A549 (cell line): ENCODE results near the gene NANOS3. TPM values are rescaled to one million over a fixed set of nuclear protein-coding genes. Genes with fewer than 3 reads are reported as not detected.

Source experiments
- CEBPB ChIP-seq, 2 experiments: fragments of >200 bp in 1 of 2; sonication (Bioruptor Twin) in 1 of 2; formaldehyde crosslinking in 1 of 2; IDR thresholded peaks; 2 replicates each; pipeline ENCODE4 v1.6.1; 2012 to 2016
- CHD4 ChIP-seq: fragments of 200-600 bp; sonication (generic); IDR thresholded peaks from 2 replicates; pipeline ENCODE4 v1.6.1; 2016; ENCODE audit warnings: antibody characterized with exemption, mild to moderate bottlenecking, borderline replicate concordance
- EP300 ChIP-seq, 2 experiments: fragments of >200 bp; sonication (Bioruptor Twin); formaldehyde crosslinking; IDR thresholded peaks; 2 replicates in 1 of 2; 3 replicates in 1 of 2; pipeline ENCODE4 v1.6.1; 2016 to 2017
- ESRRA ChIP-seq: fragments of 150-350 bp; IDR thresholded peaks from 2 replicates; pipeline ENCODE4 v1.6.1; 2014; ENCODE audit warnings: mild to moderate bottlenecking, low read length, borderline replicate concordance
- FOSB ChIP-seq: fragments of 250-450 bp; sonication (Bioruptor Pico); IDR thresholded peaks from 2 replicates; pipeline ENCODE4 v1.5.0; 2020; ENCODE audit warnings: mild to moderate bottlenecking, moderate library complexity
- HEYL ChIP-seq: fragments of 250-450 bp; sonication (Bioruptor Pico); IDR thresholded peaks from 2 replicates; pipeline ENCODE4 v1.8.0; 2021; ENCODE audit warnings: mild to moderate bottlenecking, moderate library complexity
- HOXB5 ChIP-seq: fragments of 250-450 bp; sonication (Bioruptor Pico); IDR thresholded peaks from 2 replicates; pipeline ENCODE4 v1.5.0; 2020; ENCODE audit warnings: mild to moderate bottlenecking, moderate library complexity
- JUNB ChIP-seq: fragments of >200 bp; sonication (Bioruptor Twin); formaldehyde crosslinking; IDR thresholded peaks from 2 replicates; pipeline ENCODE4 v1.6.1; 2016
- KDM1A ChIP-seq: fragments of 200-600 bp; sonication (generic); IDR thresholded peaks from 2 replicates; pipeline ENCODE4 v1.6.1; 2016; ENCODE audit warnings: low read depth, mild to moderate bottlenecking
- MAZ ChIP-seq: fragments of 150-350 bp; IDR thresholded peaks from 2 replicates; pipeline ENCODE4 v1.6.1; 2014; ENCODE audit warnings: antibody characterized with exemption, low read depth, low read length, borderline replicate concordance
- POLR2AphosphoS2 ChIP-seq: conservative IDR thresholded peaks from 2 replicates; pipeline ENCODE4 v1.6.1; 2012; ENCODE audit warnings: low read length, improper control_type of control experiment, inconsistent platforms
- RAD21 ChIP-seq, 2 experiments: fragments of >200 bp in 1 of 2; sonication (Bioruptor Twin) in 1 of 2; formaldehyde crosslinking in 1 of 2; IDR thresholded peaks in 1 of 2; conservative IDR thresholded peaks in 1 of 2; 2 replicates in 1 of 2; 3 replicates in 1 of 2; pipeline ENCODE4 v1.6.1; 2012 to 2018; ENCODE audit warnings: inconsistent platforms in 1 of 2
- RCOR1 ChIP-seq: fragments of 150-350 bp; IDR thresholded peaks from 2 replicates; pipeline ENCODE4 v1.6.1; 2014; ENCODE audit warnings: antibody characterized with exemption, low read length, low read depth
- RFX5 ChIP-seq: fragments of 450-650 bp; IDR thresholded peaks from 2 replicates; pipeline ENCODE4 v1.7.1; 2014; ENCODE audit warnings: antibody characterized with exemption, mild to moderate bottlenecking, moderate library complexity
- TFCP2L1 ChIP-seq: fragments of 250-450 bp; sonication (Bioruptor Pico); IDR thresholded peaks from 2 replicates; pipeline ENCODE4 v1.5.0; 2021; ENCODE audit warnings: mild to moderate bottlenecking
- ZNF302 ChIP-seq: fragments of 250-450 bp; sonication (Bioruptor Pico); IDR thresholded peaks from 2 replicates; pipeline ENCODE4 v1.9.0; 2021; ENCODE audit warnings: inconsistent platforms, mild to moderate bottlenecking, moderate library complexity
- ZSCAN20 ChIP-seq: fragments of 250-450 bp; sonication (Bioruptor Pico); IDR thresholded peaks from 2 replicates; pipeline ENCODE4 v1.8.0; 2022; ENCODE audit warnings: mild to moderate bottlenecking, moderate library complexity
- polyA plus RNA-seq, 4 experiments: library from polyadenylated mRNA; depleted of rRNA in 3 of 4; stranded (reverse); fragments of >200 nt; fragmentation: RNase III in 1 of 4; extraction: RNeasy Plus Mini Kit Qiagen cat#74134 plus additional on column Dnase treatment in 1 of 4; gene quantifications; 2 replicates in 3 of 4; 3 replicates in 1 of 4; pipeline ENCODE4 v1.2.3, GENCODE V29; 2011 to 2017
- TF ChIP-seq, protein P1 (sequence below): fragments of 450-650 bp; IDR thresholded peaks from 2 replicates; pipeline ENCODE4 v1.6.1; 2014; ENCODE audit warnings: antibody characterized with exemption
- TF ChIP-seq, protein P2 (sequence below): fragments of 200-600 bp; sonication (generic); IDR thresholded peaks from 2 replicates; pipeline ENCODE4 v1.6.1; 2016; ENCODE audit warnings: antibody characterized with exemption, mild to moderate bottlenecking, moderate library complexity
- TF ChIP-seq, protein P3 (sequence below): fragments of 250-450 bp; sonication (Bioruptor Pico); IDR thresholded peaks from 2 replicates; pipeline ENCODE4 v1.5.0; 2021; ENCODE audit warnings: mild to moderate bottlenecking, moderate library complexity, borderline replicate concordance
- TF ChIP-seq, protein P4 (sequence below): fragments of 250-450 bp; sonication (Bioruptor Pico); IDR thresholded peaks from 2 replicates; pipeline ENCODE4 v1.5.0; 2020; ENCODE audit warnings: low read depth, mild to moderate bottlenecking, moderate library complexity
- TF ChIP-seq, protein P5 (sequence below): fragments of >200 bp; sonication (Bioruptor Twin); formaldehyde crosslinking; IDR thresholded peaks from 3 replicates; pipeline ENCODE4 v1.6.1; 2016
- TF ChIP-seq, protein P6 (sequence below): fragments of >200 bp; sonication (Bioruptor Twin); formaldehyde crosslinking; IDR thresholded peaks from 3 replicates; pipeline ENCODE4 v1.5.1; 2016
- TF ChIP-seq, protein P7 (sequence below): IDR thresholded peaks from 2 replicates; pipeline ENCODE4 v1.6.1; 2012
- TF ChIP-seq, protein P8 (sequence below): IDR thresholded peaks from 2 replicates; pipeline ENCODE4 v1.6.1; 2012
- TF ChIP-seq, protein P9 (sequence below): fragments of >200 bp; sonication (Bioruptor Twin); formaldehyde crosslinking; IDR thresholded peaks from 2 replicates; pipeline ENCODE4 v1.6.1; 2016

Gene NANOS3
- polyA plus RNA-seq, 2 of the 4 experiments (the other 2 are of a cell fraction), result 0.31 to 1.2 TPM

DNA sequence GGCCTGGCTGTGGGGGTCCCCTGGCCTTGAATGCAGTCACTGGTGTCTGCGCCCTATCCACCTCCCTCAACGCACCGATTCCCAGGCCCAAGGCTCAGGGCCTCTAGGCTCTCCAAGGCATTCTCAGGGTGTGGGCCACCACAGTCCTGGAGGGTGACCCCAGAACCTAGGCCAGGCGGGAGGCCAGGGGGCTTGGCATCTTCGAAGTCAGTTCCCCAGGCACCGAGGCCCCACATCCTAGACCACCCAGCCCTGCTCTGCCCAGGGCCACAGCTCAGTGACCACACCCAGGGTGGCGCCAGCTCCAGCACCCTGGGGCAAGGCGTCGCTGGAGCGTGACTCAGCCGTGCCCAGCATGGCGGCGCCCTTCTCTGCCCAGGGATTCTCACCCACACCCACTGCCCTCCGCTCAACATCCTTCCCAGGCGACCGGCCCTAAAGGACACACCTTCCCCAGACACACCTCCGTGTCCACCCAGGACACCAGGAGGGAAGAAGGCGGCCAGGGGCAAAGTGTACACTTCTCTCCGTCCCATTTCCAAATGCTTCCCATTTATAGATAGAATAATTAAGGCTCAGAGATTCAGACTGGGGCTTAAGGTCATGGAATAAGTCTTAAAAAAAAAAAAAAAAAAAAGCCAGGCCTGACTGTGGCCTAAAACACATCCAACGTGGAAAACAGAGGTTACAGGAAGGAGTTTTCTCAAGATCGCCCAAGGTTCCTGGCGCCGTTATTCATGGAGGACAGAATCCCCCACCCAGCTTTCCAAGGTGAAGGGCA is 36.4 kb upstream of the NANOS3 start (continued):
- TF ChIP-seq, protein P1, sequence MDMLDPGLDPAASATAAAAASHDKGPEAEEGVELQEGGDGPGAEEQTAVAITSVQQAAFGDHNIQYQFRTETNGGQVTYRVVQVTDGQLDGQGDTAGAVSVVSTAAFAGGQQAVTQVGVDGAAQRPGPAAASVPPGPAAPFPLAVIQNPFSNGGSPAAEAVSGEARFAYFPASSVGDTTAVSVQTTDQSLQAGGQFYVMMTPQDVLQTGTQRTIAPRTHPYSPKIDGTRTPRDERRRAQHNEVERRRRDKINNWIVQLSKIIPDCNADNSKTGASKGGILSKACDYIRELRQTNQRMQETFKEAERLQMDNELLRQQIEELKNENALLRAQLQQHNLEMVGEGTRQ, result no peak
- no peak; the same call in none of the 2 replicates for TF ChIP-seq HOXB5 (CRISPR knock-in tag)
- no peak for TF ChIP-seq ZSCAN20 (CRISPR knock-in tag)
- TF ChIP-seq, protein P2, sequence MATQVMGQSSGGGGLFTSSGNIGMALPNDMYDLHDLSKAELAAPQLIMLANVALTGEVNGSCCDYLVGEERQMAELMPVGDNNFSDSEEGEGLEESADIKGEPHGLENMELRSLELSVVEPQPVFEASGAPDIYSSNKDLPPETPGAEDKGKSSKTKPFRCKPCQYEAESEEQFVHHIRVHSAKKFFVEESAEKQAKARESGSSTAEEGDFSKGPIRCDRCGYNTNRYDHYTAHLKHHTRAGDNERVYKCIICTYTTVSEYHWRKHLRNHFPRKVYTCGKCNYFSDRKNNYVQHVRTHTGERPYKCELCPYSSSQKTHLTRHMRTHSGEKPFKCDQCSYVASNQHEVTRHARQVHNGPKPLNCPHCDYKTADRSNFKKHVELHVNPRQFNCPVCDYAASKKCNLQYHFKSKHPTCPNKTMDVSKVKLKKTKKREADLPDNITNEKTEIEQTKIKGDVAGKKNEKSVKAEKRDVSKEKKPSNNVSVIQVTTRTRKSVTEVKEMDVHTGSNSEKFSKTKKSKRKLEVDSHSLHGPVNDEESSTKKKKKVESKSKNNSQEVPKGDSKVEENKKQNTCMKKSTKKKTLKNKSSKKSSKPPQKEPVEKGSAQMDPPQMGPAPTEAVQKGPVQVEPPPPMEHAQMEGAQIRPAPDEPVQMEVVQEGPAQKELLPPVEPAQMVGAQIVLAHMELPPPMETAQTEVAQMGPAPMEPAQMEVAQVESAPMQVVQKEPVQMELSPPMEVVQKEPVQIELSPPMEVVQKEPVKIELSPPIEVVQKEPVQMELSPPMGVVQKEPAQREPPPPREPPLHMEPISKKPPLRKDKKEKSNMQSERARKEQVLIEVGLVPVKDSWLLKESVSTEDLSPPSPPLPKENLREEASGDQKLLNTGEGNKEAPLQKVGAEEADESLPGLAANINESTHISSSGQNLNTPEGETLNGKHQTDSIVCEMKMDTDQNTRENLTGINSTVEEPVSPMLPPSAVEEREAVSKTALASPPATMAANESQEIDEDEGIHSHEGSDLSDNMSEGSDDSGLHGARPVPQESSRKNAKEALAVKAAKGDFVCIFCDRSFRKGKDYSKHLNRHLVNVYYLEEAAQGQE, result no peak; the same call in none of the 2 replicates
- no peak for TF ChIP-seq MAZ
- TF ChIP-seq, protein P3, sequence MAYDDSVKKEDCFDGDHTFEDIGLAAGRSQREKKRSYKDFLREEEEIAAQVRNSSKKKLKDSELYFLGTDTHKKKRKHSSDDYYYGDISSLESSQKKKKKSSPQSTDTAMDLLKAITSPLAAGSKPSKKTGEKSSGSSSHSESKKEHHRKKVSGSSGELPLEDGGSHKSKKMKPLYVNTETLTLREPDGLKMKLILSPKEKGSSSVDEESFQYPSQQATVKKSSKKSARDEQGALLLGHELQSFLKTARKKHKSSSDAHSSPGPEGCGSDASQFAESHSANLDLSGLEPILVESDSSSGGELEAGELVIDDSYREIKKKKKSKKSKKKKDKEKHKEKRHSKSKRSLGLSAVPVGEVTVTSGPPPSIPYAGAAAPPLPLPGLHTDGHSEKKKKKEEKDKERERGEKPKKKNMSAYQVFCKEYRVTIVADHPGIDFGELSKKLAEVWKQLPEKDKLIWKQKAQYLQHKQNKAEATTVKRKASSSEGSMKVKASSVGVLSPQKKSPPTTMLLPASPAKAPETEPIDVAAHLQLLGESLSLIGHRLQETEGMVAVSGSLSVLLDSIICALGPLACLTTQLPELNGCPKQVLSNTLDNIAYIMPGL, result no peak
- TF ChIP-seq FOSB (CRISPR knock-in tag), result no peak; the same call in 1 of the 2 replicates
- TF ChIP-seq POLR2AphosphoS2, result no peak; the same call in 1 of the 2 replicates
- no peak for TF ChIP-seq KDM1A
- TF ChIP-seq, protein P4, sequence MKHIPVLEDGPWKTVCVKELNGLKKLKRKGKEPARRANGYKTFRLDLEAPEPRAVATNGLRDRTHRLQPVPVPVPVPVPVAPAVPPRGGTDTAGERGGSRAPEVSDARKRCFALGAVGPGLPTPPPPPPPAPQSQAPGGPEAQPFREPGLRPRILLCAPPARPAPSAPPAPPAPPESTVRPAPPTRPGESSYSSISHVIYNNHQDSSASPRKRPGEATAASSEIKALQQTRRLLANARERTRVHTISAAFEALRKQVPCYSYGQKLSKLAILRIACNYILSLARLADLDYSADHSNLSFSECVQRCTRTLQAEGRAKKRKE (CRISPR knock-in tag), result no peak
- no peak for TF ChIP-seq ESRRA
- no peak for TF ChIP-seq EP300 (IDR thresholded peaks at IDR 0.05)
- peak; percentile 95 for TF ChIP-seq TFCP2L1
- TF ChIP-seq, protein P5, sequence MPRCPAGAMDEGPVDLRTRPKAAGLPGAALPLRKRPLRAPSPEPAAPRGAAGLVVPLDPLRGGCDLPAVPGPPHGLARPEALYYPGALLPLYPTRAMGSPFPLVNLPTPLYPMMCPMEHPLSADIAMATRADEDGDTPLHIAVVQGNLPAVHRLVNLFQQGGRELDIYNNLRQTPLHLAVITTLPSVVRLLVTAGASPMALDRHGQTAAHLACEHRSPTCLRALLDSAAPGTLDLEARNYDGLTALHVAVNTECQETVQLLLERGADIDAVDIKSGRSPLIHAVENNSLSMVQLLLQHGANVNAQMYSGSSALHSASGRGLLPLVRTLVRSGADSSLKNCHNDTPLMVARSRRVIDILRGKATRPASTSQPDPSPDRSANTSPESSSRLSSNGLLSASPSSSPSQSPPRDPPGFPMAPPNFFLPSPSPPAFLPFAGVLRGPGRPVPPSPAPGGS, result no peak
- TF ChIP-seq, protein P6, sequence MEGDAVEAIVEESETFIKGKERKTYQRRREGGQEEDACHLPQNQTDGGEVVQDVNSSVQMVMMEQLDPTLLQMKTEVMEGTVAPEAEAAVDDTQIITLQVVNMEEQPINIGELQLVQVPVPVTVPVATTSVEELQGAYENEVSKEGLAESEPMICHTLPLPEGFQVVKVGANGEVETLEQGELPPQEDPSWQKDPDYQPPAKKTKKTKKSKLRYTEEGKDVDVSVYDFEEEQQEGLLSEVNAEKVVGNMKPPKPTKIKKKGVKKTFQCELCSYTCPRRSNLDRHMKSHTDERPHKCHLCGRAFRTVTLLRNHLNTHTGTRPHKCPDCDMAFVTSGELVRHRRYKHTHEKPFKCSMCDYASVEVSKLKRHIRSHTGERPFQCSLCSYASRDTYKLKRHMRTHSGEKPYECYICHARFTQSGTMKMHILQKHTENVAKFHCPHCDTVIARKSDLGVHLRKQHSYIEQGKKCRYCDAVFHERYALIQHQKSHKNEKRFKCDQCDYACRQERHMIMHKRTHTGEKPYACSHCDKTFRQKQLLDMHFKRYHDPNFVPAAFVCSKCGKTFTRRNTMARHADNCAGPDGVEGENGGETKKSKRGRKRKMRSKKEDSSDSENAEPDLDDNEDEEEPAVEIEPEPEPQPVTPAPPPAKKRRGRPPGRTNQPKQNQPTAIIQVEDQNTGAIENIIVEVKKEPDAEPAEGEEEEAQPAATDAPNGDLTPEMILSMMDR, result no peak
- TF ChIP-seq RFX5, result no peak
- no peak for TF ChIP-seq RAD21 (conservative IDR thresholded peaks at IDR 0.05 in 1 of 2, IDR thresholded peaks at IDR 0.05 in 1 of 2)
- no peak for TF ChIP-seq JUNB
- no peak for TF ChIP-seq RCOR1
- no peak for TF ChIP-seq CHD4
- TF ChIP-seq, protein P7, sequence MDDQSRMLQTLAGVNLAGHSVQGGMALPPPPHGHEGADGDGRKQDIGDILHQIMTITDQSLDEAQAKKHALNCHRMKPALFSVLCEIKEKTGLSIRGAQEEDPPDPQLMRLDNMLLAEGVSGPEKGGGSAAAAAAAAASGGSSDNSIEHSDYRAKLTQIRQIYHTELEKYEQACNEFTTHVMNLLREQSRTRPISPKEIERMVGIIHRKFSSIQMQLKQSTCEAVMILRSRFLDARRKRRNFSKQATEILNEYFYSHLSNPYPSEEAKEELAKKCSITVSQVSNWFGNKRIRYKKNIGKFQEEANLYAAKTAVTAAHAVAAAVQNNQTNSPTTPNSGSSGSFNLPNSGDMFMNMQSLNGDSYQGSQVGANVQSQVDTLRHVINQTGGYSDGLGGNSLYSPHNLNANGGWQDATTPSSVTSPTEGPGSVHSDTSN, result no peak
- TF ChIP-seq, protein P8, sequence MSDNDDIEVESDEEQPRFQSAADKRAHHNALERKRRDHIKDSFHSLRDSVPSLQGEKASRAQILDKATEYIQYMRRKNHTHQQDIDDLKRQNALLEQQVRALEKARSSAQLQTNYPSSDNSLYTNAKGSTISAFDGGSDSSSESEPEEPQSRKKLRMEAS, result peak; percentile 44; the same call in 1 of the 2 replicates
- TF ChIP-seq ZNF302 (CRISPR knock-in tag), result no peak
- TF ChIP-seq, protein P9, sequence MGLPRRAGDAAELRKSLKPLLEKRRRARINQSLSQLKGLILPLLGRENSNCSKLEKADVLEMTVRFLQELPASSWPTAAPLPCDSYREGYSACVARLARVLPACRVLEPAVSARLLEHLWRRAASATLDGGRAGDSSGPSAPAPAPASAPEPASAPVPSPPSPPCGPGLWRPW, result no peak
- no peak for TF ChIP-seq CEBPB (IDR thresholded peaks at IDR 0.05)
- TF ChIP-seq HEYL (CRISPR knock-in tag), result no peak
